HL-60 (cell line): ENCODE results near the gene ACTN1.

ENCODE experiments used
- DNase-seq, 2 experiments: peaks; one replicate each; pipeline ENCODE4 v3.0.0-alpha.2; 2010 to 2020; ENCODE audit warnings: low read depth in 1 of 2, low spot score in 1 of 2
- H3K27ac ChIP-seq: fragments of 250-450 bp; sonication (Bioruptor Pico); replicated peaks from 2 replicates; pipeline ENCODE4 v1.5.1; 2020; ENCODE audit warnings: mild to moderate bottlenecking, moderate library complexity
- H3K27me3 ChIP-seq: fragments of 250-450 bp; sonication (Bioruptor Pico); 2 replicates; pipeline ENCODE4 v1.5.1; 2021; ENCODE audit warnings: mild to moderate bottlenecking, moderate library complexity; ENCODE audit not compliant: insufficient read depth, poor library complexity, severe bottlenecking
- H3K4me3 ChIP-seq: replicated peaks from 2 replicates; pipeline ENCODE4 v1.5.1; 2011; ENCODE audit warnings: mild to moderate bottlenecking, control low read depth, low read length; ENCODE audit not compliant: insufficient read depth
- CTCF ChIP-seq: IDR thresholded peaks from one replicate; pipeline ENCODE4 v1.5.1; 2011; ENCODE audit warnings: low read length, control low read depth, inconsistent platforms; ENCODE audit not compliant: insufficient read depth
- GABPA ChIP-seq: IDR thresholded peaks from 2 replicates; pipeline ENCODE4 v1.6.1; 2012; ENCODE audit warnings: low read depth
- POLR2AphosphoS5 ChIP-seq: IDR thresholded peaks from 2 replicates; pipeline ENCODE4 v1.6.1; 2012; ENCODE audit warnings: low read depth
- REST ChIP-seq: IDR thresholded peaks from 2 replicates; pipeline ENCODE4 v1.6.1; 2012; ENCODE audit warnings: low read depth; ENCODE audit not compliant: insufficient replicate concordance
- SPI1 ChIP-seq: IDR thresholded peaks from 2 replicates; pipeline ENCODE4 v1.6.1; 2012; ENCODE audit warnings: low read depth, mild to moderate bottlenecking, borderline replicate concordance

ACTN1 gene

DNA sequence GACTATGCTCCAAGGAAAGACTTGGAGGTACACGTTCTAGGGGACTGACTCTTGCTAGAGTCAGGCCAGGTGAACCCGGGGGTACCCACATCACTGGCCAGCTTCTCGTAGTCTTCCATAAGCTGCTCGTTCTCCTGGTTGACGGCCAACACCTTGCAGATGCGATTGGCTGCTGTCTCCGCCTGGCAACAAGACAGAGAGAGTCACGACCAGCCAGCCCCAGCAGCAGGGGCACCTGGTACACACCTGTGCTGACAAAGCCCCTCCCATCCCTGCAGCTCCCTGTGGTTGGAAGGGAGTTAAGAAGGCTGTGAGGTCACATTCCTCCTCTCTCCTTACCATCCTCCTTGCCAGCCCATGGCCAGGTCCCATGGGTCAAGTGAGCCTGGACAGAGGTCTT, 85.5 kb downstream of the ACTN1 start:
- no peaks in the 10 kb centered on the region for H3K27me3 ChIP-seq
- no peak overlapping the region for H3K4me3 ChIP-seq
- no peak for DNase-seq
- TF ChIP-seq CTCF (no peak), GABPA (no peak), SPI1 (no peak), REST (no peak), POLR2AphosphoS5 (no peak)
- no peak overlapping the region for H3K27ac ChIP-seq

DNA sequence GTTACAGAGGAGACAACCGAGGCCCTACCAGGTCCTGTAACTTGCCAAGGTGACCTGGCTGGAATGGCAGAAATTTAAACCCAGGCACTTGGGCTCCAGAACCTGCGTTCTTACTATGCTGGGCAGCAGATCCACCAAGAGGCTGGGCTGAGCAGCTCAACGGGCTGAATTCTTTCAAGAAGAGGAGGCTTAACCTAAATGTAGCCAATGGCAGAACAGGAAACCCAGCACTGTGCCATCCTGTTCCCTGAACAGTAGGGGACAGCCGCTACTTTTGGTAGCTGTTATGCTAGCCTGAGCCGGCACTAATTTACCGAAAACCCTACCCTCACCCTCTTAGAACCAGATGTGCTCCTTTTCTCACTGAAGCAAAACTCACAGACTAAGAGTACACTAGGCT, 86.1 kb downstream of the ACTN1 start:
- Histone ChIP-seq H3K27ac (no peak overlapping the region), H3K4me3 (no peak overlapping the region), H3K27me3 (no peaks in the 10 kb centered on the region)
- DNase-seq, result no peak
- no peak for TF ChIP-seq POLR2AphosphoS5
- no peak for TF ChIP-seq REST
- no peak for TF ChIP-seq GABPA
- no peak for TF ChIP-seq SPI1
- TF ChIP-seq CTCF, result no peak

DNA sequence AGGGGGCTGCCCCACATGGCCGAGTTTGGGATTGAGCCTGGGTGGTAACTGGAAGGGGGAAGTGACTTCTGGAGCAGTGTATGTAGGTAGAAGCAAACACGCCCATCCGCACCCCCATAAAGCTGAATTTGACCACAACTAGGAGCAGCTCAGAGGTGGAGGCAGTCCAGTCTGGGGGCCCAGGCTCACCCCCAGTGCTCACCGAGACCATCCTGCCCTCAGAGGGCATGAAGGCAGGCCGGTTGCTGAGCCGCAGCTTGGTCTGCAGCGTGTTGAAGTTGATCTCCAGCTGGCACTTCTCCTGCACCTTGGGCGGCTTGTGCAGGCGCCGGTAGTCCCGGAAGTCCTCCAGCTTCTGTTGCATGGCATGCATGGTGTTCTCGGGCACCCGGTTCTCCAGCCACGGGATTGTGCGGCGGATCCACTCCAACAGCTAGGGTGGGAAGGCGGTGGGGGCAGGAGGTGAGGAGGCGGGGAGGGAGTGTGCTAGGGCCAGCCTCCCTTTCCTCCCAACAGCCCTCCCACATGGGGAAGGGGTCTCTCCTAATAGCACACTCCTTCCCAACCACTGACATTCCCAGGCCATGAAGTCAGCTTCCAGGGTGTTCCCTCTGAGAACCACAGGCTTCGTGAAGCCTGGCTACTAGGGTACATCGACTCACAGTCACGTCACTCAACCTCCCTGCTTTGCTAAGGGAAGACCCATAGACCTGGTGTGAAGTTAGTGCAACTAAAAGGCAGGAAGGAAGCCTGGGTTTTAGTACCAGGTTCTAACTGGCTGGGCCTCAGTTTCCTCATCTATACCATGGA, 87.0 kb downstream of the ACTN1 start:
- no peak overlapping the region for H3K4me3 ChIP-seq
- no peak for TF ChIP-seq GABPA
- no peak overlapping the region for H3K27ac ChIP-seq
- H3K27me3 ChIP-seq, result no peaks in the 10 kb centered on the region
- no peak for DNase-seq

DNA sequence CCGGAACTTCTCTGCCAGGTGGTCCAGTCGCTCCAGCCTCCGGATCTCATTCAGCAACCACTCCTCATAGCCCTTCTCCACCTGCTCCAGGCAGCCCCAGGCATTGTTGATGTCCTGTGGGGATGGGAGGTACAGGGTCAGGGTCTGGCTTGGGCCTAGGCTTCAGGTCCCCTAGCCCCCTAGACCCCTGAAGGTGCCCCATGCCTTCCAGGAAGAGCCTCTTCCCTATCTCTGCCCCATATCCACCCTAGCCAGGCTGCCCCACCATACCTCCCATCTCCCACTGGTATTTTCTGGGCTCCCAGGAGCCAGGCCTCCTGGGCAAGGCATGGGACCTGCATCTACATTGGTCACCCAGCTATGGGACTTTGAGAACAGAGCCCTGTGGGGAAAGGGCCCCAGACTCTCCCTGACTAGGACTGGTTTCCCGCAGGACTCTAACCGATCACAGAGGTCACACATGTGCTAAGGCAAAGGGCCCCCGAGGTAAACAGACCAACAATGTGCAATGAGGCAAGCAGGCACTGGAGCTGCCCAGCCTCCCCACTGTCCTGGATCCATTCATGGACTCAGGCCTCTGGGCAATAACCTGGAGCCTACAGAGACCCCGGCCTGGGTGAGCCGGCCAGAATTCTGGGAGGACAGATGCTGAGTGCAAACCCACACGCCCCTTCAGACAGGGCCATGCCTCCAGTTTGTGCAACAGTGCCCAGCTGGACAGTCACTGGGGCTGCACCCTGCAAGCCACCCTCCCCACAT, 88.8 kb downstream of the ACTN1 start:
- TF ChIP-seq POLR2AphosphoS5, result no peak
- no peak for TF ChIP-seq CTCF
- no peak for TF ChIP-seq GABPA
- TF ChIP-seq SPI1, result no peak
- no peak for TF ChIP-seq REST
- Histone ChIP-seq H3K4me3 (no peak overlapping the region), H3K27ac (no peak overlapping the region), H3K27me3 (no peaks in the 10 kb centered on the region)
- no peak for DNase-seq
